Brain microvascular endothelial cell (primary cell): ENCODE results near the gene PPA2.
A peak's percentile ranks its signal among the peaks of the same experiment; 100 is the strongest.

Source experiments
- DNase-seq: peaks from one replicate; pipeline ENCODE4 v3.0.0-alpha.2; 2020
- H3K27ac ChIP-seq: fragments of 250-450 bp; sonication (Bioruptor Pico); 2 replicates; pipeline ENCODE4 v1.5.1; 2020; ENCODE audit warnings: mild to moderate bottlenecking, moderate library complexity
- H3K27me3 ChIP-seq: fragments of 250-450 bp; sonication (Bioruptor Pico); replicated peaks from 2 replicates; pipeline ENCODE4 v1.5.1; 2020; ENCODE audit warnings: mild to moderate bottlenecking
- H3K36me3 ChIP-seq: fragments of 250-450 bp; sonication (Bioruptor Pico); replicated peaks from 2 replicates; pipeline ENCODE4 v1.5.1; 2020; ENCODE audit warnings: mild to moderate bottlenecking
- H3K4me3 ChIP-seq: 2 replicates; pipeline ENCODE4 v1.5.1; 2011; ENCODE audit warnings: low read depth, mild to moderate bottlenecking, control low read depth, low read length, moderate library complexity
- CTCF ChIP-seq: IDR thresholded peaks from 2 replicates; pipeline ENCODE4 v1.5.1; 2011; ENCODE audit warnings: low read depth, mild to moderate bottlenecking, moderate library complexity, low read length, control low read depth, inconsistent platforms; ENCODE audit errors: missing control alignments
- in situ Hi-C: cut with HindIII; loops from 2 replicates; pipeline ENCODE4 v1.10.0; 2017; ENCODE audit warnings: low sequenced_read_pairs, low pct_ligation_motif_present

Gene PPA2

GRCh38 chr4:105373324-105373723 is 100.5 kb downstream of the PPA2 start:
- Histone ChIP-seq H3K36me3 (no peaks in the 10 kb centered on the region), H3K27me3 (no peaks in the 10 kb centered on the region), H3K27ac (no peak overlapping the region), H3K4me3 (no peak overlapping the region)
- DNase-seq: no peak
- no peak for TF ChIP-seq CTCF
- in situ Hi-C loops: no loop called here

GRCh38 chr4:105369988-105370387 is 103.9 kb downstream of the PPA2 start:
- no peaks in the 10 kb centered on the region for H3K36me3 ChIP-seq
- H3K27ac ChIP-seq: peak overlapping the region; percentile 36
- in situ Hi-C loops: no loop called here
- H3K27me3 ChIP-seq: no peaks in the 10 kb centered on the region
- no peak overlapping the region for H3K4me3 ChIP-seq
- no peak for TF ChIP-seq CTCF
- DNase-seq: no peak

GRCh38 chr4:105361053-105361452 is 112.8 kb downstream of the PPA2 start:
- Histone ChIP-seq H3K27ac (no peak overlapping the region), H3K27me3 (no peaks in the 10 kb centered on the region), H3K4me3 (no peak overlapping the region), H3K36me3 (peaks cover 4% of the 10 kb centered on the region)
- no peak for DNase-seq
- in situ Hi-C loops: no loop called here
- TF ChIP-seq CTCF: no peak

GRCh38 chr4:105357258-105357980 is 116.4 kb downstream of the PPA2 start:
- Histone ChIP-seq H3K4me3 (no peak overlapping the region), H3K36me3 (peaks cover 4% of the 10 kb centered on the region), H3K27ac (no peak overlapping the region), H3K27me3 (no peaks in the 10 kb centered on the region)
- DNase-seq: no peak
- TF ChIP-seq CTCF: no peak
- in situ Hi-C loops: no loop called here

GRCh38 chr4:105356194-105356593 is 117.7 kb downstream of the PPA2 start:
- TF ChIP-seq CTCF: no peak
- no peak for DNase-seq
- no peaks in the 10 kb centered on the region for H3K27me3 ChIP-seq
- in situ Hi-C loops: no loop called here
- H3K36me3 ChIP-seq: peaks cover 4% of the 10 kb centered on the region
- no peak overlapping the region for H3K4me3 ChIP-seq
- H3K27ac ChIP-seq: no peak overlapping the region

GRCh38 chr4:105352826-105353225 is 121.0 kb downstream of the PPA2 start:
- TF ChIP-seq CTCF: no peak
- no peak overlapping the region for H3K4me3 ChIP-seq
- H3K27me3 ChIP-seq: no peaks in the 10 kb centered on the region
- no peak overlapping the region for H3K27ac ChIP-seq
- in situ Hi-C loops: no loop called here
- no peaks in the 10 kb centered on the region for H3K36me3 ChIP-seq
- DNase-seq: peak; percentile 32
